MG63 (cell line): ENCODE results near the gene FBXO8. TPM values are rescaled to one million over a fixed set of nuclear protein-coding genes. Genes with fewer than 3 reads are reported as not detected.

Experiments used
- DNase-seq: peaks from one replicate; pipeline ENCODE4 v3.0.0-alpha.2; 2020
- H3K27me3 ChIP-seq: fragments of 250-450 bp; sonication (Bioruptor Pico); 2 replicates; pipeline ENCODE4 v1.5.1; 2020; ENCODE audit warnings: mild to moderate bottlenecking, moderate library complexity
- H3K36me3 ChIP-seq: fragments of 250-450 bp; sonication (Bioruptor Pico); 2 replicates; pipeline ENCODE4 v1.5.1; 2020; ENCODE audit warnings: mild to moderate bottlenecking, moderate library complexity
- H3K4me3 ChIP-seq: fragments of 250-450 bp; sonication (Bioruptor Pico); 2 replicates; pipeline ENCODE4 v1.5.1; 2020; ENCODE audit warnings: mild to moderate bottlenecking, moderate library complexity
- H3K9me3 ChIP-seq: fragments of 250-450 bp; sonication (Bioruptor Pico); 2 replicates; pipeline ENCODE4 v1.5.1; 2020; ENCODE audit warnings: mild to moderate bottlenecking, moderate library complexity
- total RNA-seq: library from RNA; depleted of rRNA; stranded (reverse); fragments of >200 nt; shearing (Covaris generic); gene quantifications from 2 replicates; pipeline ENCODE4 v1.2.3, GENCODE V29; 2014; ENCODE audit warnings: low replicate concordance

The FBXO8 gene
- total RNA-seq, 1 experiment from 2014 or later = 29.1 TPM

- no peaks in the 10 kb centered on the region for H3K9me3 ChIP-seq
- H3K36me3 ChIP-seq = no peaks in the 10 kb centered on the region
- DNase-seq = no peak
- no peak overlapping the region for H3K4me3 ChIP-seq
- H3K27me3 ChIP-seq = no peaks in the 10 kb centered on the region
Observed at GRCh38 chr4:174225349-174226049, 58.0 kb downstream of the FBXO8 start.

GRCh38 chr4:174224550-174224949 is 58.9 kb downstream of the FBXO8 start:
- DNase-seq = no peak
- Histone ChIP-seq H3K36me3 (no peaks in the 10 kb centered on the region), H3K4me3 (no peak overlapping the region), H3K9me3 (no peaks in the 10 kb centered on the region), H3K27me3 (no peaks in the 10 kb centered on the region)

GRCh38 chr4:174222266-174222872 is 61.1 kb downstream of the FBXO8 start:
- Histone ChIP-seq H3K27me3 (no peaks in the 10 kb centered on the region), H3K4me3 (no peak overlapping the region), H3K9me3 (no peaks in the 10 kb centered on the region), H3K36me3 (no peaks in the 10 kb centered on the region)
- no peak for DNase-seq

- no peak overlapping the region for H3K4me3 ChIP-seq
- DNase-seq = no peak
Observed at GRCh38 chr4:174218127-174218790, 65.2 kb downstream of the FBXO8 start.

GRCh38 chr4:174217273-174218126 is 66.0 kb downstream of the FBXO8 start:
- Histone ChIP-seq H3K4me3 (peak overlapping the region; percentile 31), H3K27me3 (no peaks in the 10 kb centered on the region), H3K9me3 (no peaks in the 10 kb centered on the region), H3K36me3 (no peaks in the 10 kb centered on the region)
- peak; percentile 25 for DNase-seq

More at GRCh38 chr4:174218127-174218790, 65.2 kb downstream of the FBXO8 start:
- Histone ChIP-seq H3K9me3 (no peaks in the 10 kb centered on the region), H3K27me3 (no peaks in the 10 kb centered on the region), H3K36me3 (no peaks in the 10 kb centered on the region)

GRCh38 chr4:174216799-174217272 is 66.6 kb downstream of the FBXO8 start:
- no peaks in the 10 kb centered on the region for H3K36me3 ChIP-seq
- H3K27me3 ChIP-seq = no peaks in the 10 kb centered on the region
- H3K9me3 ChIP-seq = no peaks in the 10 kb centered on the region
- H3K4me3 ChIP-seq = no peak overlapping the region; the same call in 1 of the 2 replicates
- no peak for DNase-seq

- H3K9me3 ChIP-seq = no peaks in the 10 kb centered on the region
- no peak overlapping the region for H3K4me3 ChIP-seq
- H3K27me3 ChIP-seq = no peaks in the 10 kb centered on the region
- H3K36me3 ChIP-seq = no peaks in the 10 kb centered on the region
- DNase-seq = no peak
Observed at GRCh38 chr4:174215961-174216680, 67.3 kb downstream of the FBXO8 start.

- H3K36me3 ChIP-seq = no peaks in the 10 kb centered on the region
- no peaks in the 10 kb centered on the region for H3K27me3 ChIP-seq
- no peaks in the 10 kb centered on the region for H3K9me3 ChIP-seq
- no peak overlapping the region for H3K4me3 ChIP-seq
- no peak for DNase-seq
Observed at GRCh38 chr4:174215057-174215456, 68.4 kb downstream of the FBXO8 start.

- no peaks in the 10 kb centered on the region for H3K9me3 ChIP-seq
- H3K36me3 ChIP-seq = no peaks in the 10 kb centered on the region
- DNase-seq = peak; percentile 19
- peak overlapping the region; percentile 20 for H3K4me3 ChIP-seq
- no peaks in the 10 kb centered on the region for H3K27me3 ChIP-seq
Observed at GRCh38 chr4:174214101-174214878, 69.2 kb downstream of the FBXO8 start.

GRCh38 chr4:174213731-174214100 is 69.8 kb downstream of the FBXO8 start:
- H3K36me3 ChIP-seq = no peaks in the 10 kb centered on the region
- H3K4me3 ChIP-seq = peak overlapping the region; percentile 20
- no peaks in the 10 kb centered on the region for H3K27me3 ChIP-seq
- no peak for DNase-seq
- H3K9me3 ChIP-seq = no peaks in the 10 kb centered on the region

GRCh38 chr4:174212061-174212460 is 71.4 kb downstream of the FBXO8 start:
- H3K9me3 ChIP-seq = no peaks in the 10 kb centered on the region
- no peaks in the 10 kb centered on the region for H3K36me3 ChIP-seq
- H3K27me3 ChIP-seq = no peaks in the 10 kb centered on the region
- no peak overlapping the region for H3K4me3 ChIP-seq
- no peak for DNase-seq

GRCh38 chr4:174211622-174212044 is 71.8 kb downstream of the FBXO8 start:
- H3K9me3 ChIP-seq = no peaks in the 10 kb centered on the region
- no peaks in the 10 kb centered on the region for H3K36me3 ChIP-seq
- H3K27me3 ChIP-seq = no peaks in the 10 kb centered on the region
- H3K4me3 ChIP-seq = no peak overlapping the region
- DNase-seq = no peak

GRCh38 chr4:174210952-174211490 is 72.4 kb downstream of the FBXO8 start:
- Histone ChIP-seq H3K9me3 (no peaks in the 10 kb centered on the region), H3K27me3 (no peaks in the 10 kb centered on the region), H3K4me3 (no peak overlapping the region), H3K36me3 (no peaks in the 10 kb centered on the region)
- DNase-seq = no peak

- Histone ChIP-seq H3K9me3 (no peaks in the 10 kb centered on the region), H3K27me3 (no peaks in the 10 kb centered on the region), H3K36me3 (no peaks in the 10 kb centered on the region), H3K4me3 (no peak overlapping the region)
- DNase-seq = no peak
Observed at GRCh38 chr4:174210354-174210753, 73.1 kb downstream of the FBXO8 start.

GRCh38 chr4:174209341-174209740 is 74.1 kb downstream of the FBXO8 start:
- DNase-seq = no peak
- Histone ChIP-seq H3K36me3 (no peaks in the 10 kb centered on the region), H3K27me3 (no peaks in the 10 kb centered on the region), H3K9me3 (no peaks in the 10 kb centered on the region), H3K4me3 (no peak overlapping the region)
